Limb (tissue), 2 donors: ENCODE results near the gene ARMC2.
"Not testable (repeated sequence)": the region's sequence is repeated elsewhere in the genome, so short reads cannot be mapped to it uniquely, and the experiment has no call there.

Experiments
- DNase-seq, 2 donors: peaks; one replicate each; pipeline ENCODE4 v3.0.0-alpha.2; 2016; ENCODE audit errors: extremely low spot score in 2 of 2

The ARMC2 gene

GRCh38 chr6:108951351-108951953, 103.2 kb downstream of the ARMC2 start:
- no peak for DNase-seq

GRCh38 chr6:108952776-108953486, 104.7 kb downstream of the ARMC2 start:
- no peak for DNase-seq

- DNase-seq: no peak
These were observed 105.5 kb downstream of the ARMC2 start for GRCh38 chr6:108953681-108954080.

- no peak for DNase-seq
These were observed 107.2 kb downstream of the ARMC2 start for GRCh38 chr6:108955329-108955949.

GRCh38 chr6:108957221-108957620, 109.0 kb downstream of the ARMC2 start:
- DNase-seq: no peak

GRCh38 chr6:108958900-108959770, 110.9 kb downstream of the ARMC2 start:
- no peak for DNase-seq

GRCh38 chr6:108959972-108960582, 111.9 kb downstream of the ARMC2 start:
- no peak for DNase-seq

- no peak for DNase-seq
These were observed 112.4 kb downstream of the ARMC2 start for GRCh38 chr6:108960601-108961000.

GRCh38 chr6:108961077-108961476, 112.9 kb downstream of the ARMC2 start:
- no peak for DNase-seq

- DNase-seq: no peak
These were observed 113.8 kb downstream of the ARMC2 start for GRCh38 chr6:108961985-108962384.

GRCh38 chr6:108966251-108966650, 118.0 kb downstream of the ARMC2 start:
- DNase-seq: no peak

- no peak for DNase-seq
These were observed 118.9 kb downstream of the ARMC2 start for GRCh38 chr6:108966855-108967755.

- no peak for DNase-seq
These were observed 120.4 kb downstream of the ARMC2 start for GRCh38 chr6:108968325-108969316.

GRCh38 chr6:108969776-108970175, 121.6 kb downstream of the ARMC2 start:
- no peak for DNase-seq

- no peak for DNase-seq
These were observed 126.0 kb downstream of the ARMC2 start for GRCh38 chr6:108974201-108974600.

- DNase-seq: not testable (repeated sequence)
These were observed 130.4 kb downstream of the ARMC2 start for GRCh38 chr6:108978638-108979037.

GRCh38 chr6:108982154-108983113, 134.2 kb downstream of the ARMC2 start:
- no peak for DNase-seq

- DNase-seq: no peak
These were observed 134.9 kb downstream of the ARMC2 start for GRCh38 chr6:108983151-108983550.
